Panc1 (cell line): ENCODE results near the gene PTPRO. TPM values are rescaled to one million over a fixed set of nuclear protein-coding genes. Genes with fewer than 3 reads are reported as not detected.

Source experiments
- ATAC-seq: fragments of 200-7000 bp; cut with Tn5 transposase; 2 replicates; pipeline ENCODE4 v1.9.1; 2020; ENCODE audit warnings: mild to moderate bottlenecking, moderate library complexity
- BruUV-seq: library from RNA; stranded (reverse); fragments of 400-500 nt; replicated peaks from 2 replicates; lab custom pipeline; 2021; lab: Mats Ljungman, UMichigan
- CTCF ChIA-PET: fragments of 300-600 bp; sonication (Branson Sonifier 250); formaldehyde crosslinking; loops from one replicate; lab custom pipeline; 2022; ENCODE audit warnings: antibody characterized with exemption; lab: Charles Lee
- POLR2A ChIA-PET: fragments of 300-600 bp; sonication (Branson Sonifier 250); formaldehyde crosslinking; loops from one replicate; lab custom pipeline; 2022; ENCODE audit warnings: antibody characterized with exemption; lab: Charles Lee
- DNase-seq: peaks from one replicate; pipeline ENCODE4 v3.0.0-alpha.2; 2010; ENCODE audit warnings: low read depth, low spot score
- H3K27ac ChIP-seq: 2 replicates; pipeline ENCODE4 v1.5.1; 2011; ENCODE audit warnings: mild to moderate bottlenecking, low read length, inconsistent platforms
- H3K27me3 ChIP-seq: fragments of 200-500 bp; sonication (Bioruptor generic); 2 replicates; pipeline ENCODE4 v1.6.0; 2014; ENCODE audit warnings: low read length, inconsistent platforms; ENCODE audit not compliant: control insufficient read depth, insufficient read depth
- H3K36me3 ChIP-seq: fragments of 200-500 bp; sonication (Bioruptor generic); 2 replicates; pipeline ENCODE4 v1.5.1; 2014; ENCODE audit warnings: inconsistent platforms, mild to moderate bottlenecking, low read length, moderate library complexity; ENCODE audit not compliant: control insufficient read depth, insufficient read depth
- H3K4me1 ChIP-seq: 2 replicates; pipeline ENCODE4 v1.5.1; 2011; ENCODE audit warnings: inconsistent platforms, mild to moderate bottlenecking, low read length, moderate library complexity; ENCODE audit not compliant: control insufficient read depth, insufficient read depth
- H3K4me3 ChIP-seq, 2 experiments: 2 replicates each; pipeline ENCODE4 v1.5.1; 2011 to 2012; ENCODE audit warnings: low read depth in 2 of 2, low read length in 2 of 2, mild to moderate bottlenecking in 2 of 2, inconsistent platforms in 1 of 2, moderate library complexity in 1 of 2
- H3K9me3 ChIP-seq: fragments of 200-500 bp; sonication (Bioruptor generic); 2 replicates; pipeline ENCODE4 v1.5.1; 2014; ENCODE audit warnings: low read depth, mild to moderate bottlenecking, inconsistent platforms, low read length, moderate library complexity; ENCODE audit not compliant: control insufficient read depth, insufficient read depth
- POLR2AphosphoS5 ChIP-seq: IDR thresholded peaks from 2 replicates; pipeline ENCODE4 v1.6.1; 2012; ENCODE audit warnings: mild to moderate bottlenecking, low read depth, low read length, moderate library complexity
- SIN3A ChIP-seq: IDR thresholded peaks from 2 replicates; pipeline ENCODE4 v1.6.1; 2012; ENCODE audit warnings: low read depth, mild to moderate bottlenecking, low read length, moderate library complexity, borderline replicate concordance; ENCODE audit not compliant: insufficient read depth
- TCF7L2 ChIP-seq: IDR thresholded peaks from 2 replicates; pipeline ENCODE4 v1.6.1; 2011; ENCODE audit warnings: mild to moderate bottlenecking, low read depth, low read length, inconsistent platforms
- in situ Hi-C: cut with HindIII; loops from 2 replicates; pipeline ENCODE4 v1.10.0; 2016; ENCODE audit warnings: low sequenced_read_pairs, low pct_unique_long_range_greater_than_20kb
- intact Hi-C: fragments of 100-400 bp; cut with micrococcal nuclease; formaldehyde crosslinking; loops from one replicate; pipeline ENCODE4 v1.10.0; 2022; ENCODE audit not compliant: unreplicated experiment
- total RNA-seq: library from RNA; stranded (reverse); gene quantifications from one replicate; pipeline ENCODE4 v1.2.1, GENCODE V29; 2021; ENCODE audit not compliant: unreplicated experiment
- TF ChIP-seq, protein P1 (sequence below): fragments of 450-650 bp; IDR thresholded peaks from 2 replicates; pipeline ENCODE4 v1.5.1; 2017; ENCODE audit warnings: mild to moderate bottlenecking
- TF ChIP-seq, protein P2 (sequence below), 2 experiments: IDR thresholded peaks; 2 replicates each; pipeline ENCODE4 v1.6.1; 2011 to 2012; ENCODE audit warnings: low read depth in 2 of 2, control low read depth in 1 of 2, low read length in 1 of 2, mild to moderate bottlenecking in 1 of 2, moderate library complexity in 1 of 2; ENCODE audit not compliant: insufficient read depth in 1 of 2

Gene PTPRO
- total RNA-seq, 1 experiment from 2014 or later, result not detected

- no peaks in the 10 kb centered on the region for H3K9me3 ChIP-seq
- ATAC-seq (no peak), DNase-seq (no peak)
- H3K27me3 ChIP-seq, result no peaks in the 10 kb centered on the region
- BruUV-seq, result no TSS peak
- H3K27ac ChIP-seq, result no peak overlapping the region
- H3K4me3 ChIP-seq, result no peak overlapping the region
- in situ Hi-C loops (no loop called here), intact Hi-C loops (no loop called here)
- TF ChIP-seq SIN3A (no peak), POLR2AphosphoS5 (no peak), TCF7L2 (no peak)
- TF ChIP-seq, protein P1, sequence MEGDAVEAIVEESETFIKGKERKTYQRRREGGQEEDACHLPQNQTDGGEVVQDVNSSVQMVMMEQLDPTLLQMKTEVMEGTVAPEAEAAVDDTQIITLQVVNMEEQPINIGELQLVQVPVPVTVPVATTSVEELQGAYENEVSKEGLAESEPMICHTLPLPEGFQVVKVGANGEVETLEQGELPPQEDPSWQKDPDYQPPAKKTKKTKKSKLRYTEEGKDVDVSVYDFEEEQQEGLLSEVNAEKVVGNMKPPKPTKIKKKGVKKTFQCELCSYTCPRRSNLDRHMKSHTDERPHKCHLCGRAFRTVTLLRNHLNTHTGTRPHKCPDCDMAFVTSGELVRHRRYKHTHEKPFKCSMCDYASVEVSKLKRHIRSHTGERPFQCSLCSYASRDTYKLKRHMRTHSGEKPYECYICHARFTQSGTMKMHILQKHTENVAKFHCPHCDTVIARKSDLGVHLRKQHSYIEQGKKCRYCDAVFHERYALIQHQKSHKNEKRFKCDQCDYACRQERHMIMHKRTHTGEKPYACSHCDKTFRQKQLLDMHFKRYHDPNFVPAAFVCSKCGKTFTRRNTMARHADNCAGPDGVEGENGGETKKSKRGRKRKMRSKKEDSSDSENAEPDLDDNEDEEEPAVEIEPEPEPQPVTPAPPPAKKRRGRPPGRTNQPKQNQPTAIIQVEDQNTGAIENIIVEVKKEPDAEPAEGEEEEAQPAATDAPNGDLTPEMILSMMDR, result no peak
- TF ChIP-seq, protein P2, sequence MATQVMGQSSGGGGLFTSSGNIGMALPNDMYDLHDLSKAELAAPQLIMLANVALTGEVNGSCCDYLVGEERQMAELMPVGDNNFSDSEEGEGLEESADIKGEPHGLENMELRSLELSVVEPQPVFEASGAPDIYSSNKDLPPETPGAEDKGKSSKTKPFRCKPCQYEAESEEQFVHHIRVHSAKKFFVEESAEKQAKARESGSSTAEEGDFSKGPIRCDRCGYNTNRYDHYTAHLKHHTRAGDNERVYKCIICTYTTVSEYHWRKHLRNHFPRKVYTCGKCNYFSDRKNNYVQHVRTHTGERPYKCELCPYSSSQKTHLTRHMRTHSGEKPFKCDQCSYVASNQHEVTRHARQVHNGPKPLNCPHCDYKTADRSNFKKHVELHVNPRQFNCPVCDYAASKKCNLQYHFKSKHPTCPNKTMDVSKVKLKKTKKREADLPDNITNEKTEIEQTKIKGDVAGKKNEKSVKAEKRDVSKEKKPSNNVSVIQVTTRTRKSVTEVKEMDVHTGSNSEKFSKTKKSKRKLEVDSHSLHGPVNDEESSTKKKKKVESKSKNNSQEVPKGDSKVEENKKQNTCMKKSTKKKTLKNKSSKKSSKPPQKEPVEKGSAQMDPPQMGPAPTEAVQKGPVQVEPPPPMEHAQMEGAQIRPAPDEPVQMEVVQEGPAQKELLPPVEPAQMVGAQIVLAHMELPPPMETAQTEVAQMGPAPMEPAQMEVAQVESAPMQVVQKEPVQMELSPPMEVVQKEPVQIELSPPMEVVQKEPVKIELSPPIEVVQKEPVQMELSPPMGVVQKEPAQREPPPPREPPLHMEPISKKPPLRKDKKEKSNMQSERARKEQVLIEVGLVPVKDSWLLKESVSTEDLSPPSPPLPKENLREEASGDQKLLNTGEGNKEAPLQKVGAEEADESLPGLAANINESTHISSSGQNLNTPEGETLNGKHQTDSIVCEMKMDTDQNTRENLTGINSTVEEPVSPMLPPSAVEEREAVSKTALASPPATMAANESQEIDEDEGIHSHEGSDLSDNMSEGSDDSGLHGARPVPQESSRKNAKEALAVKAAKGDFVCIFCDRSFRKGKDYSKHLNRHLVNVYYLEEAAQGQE (IDR thresholded peaks at IDR 0.05; ENCODE audit: insufficient read depth in 1 of 2, low read depth in 2 of 2, low read length in 1 of 2), result no peak
- CTCF ChIA-PET, result no interaction called here
- H3K36me3 ChIP-seq, result no peaks in the 10 kb centered on the region
- POLR2A ChIA-PET, result no interaction called here
- no peaks in the 10 kb centered on the region for H3K4me1 ChIP-seq
These were observed 228.5 kb downstream of the PTPRO start for GRCh38 chr12:15550793-15551192.

DNA sequence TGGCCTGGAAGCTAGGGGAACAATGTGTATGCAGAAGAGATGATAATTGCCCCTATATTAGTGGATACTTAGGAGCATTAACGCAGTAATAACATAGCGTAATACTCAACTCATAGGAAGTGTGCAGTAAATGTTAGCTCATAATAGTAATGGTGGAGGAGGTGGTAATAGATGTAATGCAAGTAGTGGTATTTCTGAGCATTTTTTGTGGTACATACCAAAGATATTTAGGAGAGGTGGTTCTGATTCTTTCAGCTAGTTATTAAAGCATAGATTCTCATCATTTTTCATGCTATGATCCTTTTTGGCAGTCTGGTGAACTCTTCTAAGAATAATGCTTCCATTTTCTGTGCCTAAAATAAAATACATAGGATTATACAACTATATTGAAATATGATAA is 233.1 kb downstream of the PTPRO start:
- H3K9me3 ChIP-seq, result no peaks in the 10 kb centered on the region
- H3K27ac ChIP-seq, result no peak overlapping the region
- no TSS peak for BruUV-seq
- no peaks in the 10 kb centered on the region for H3K36me3 ChIP-seq
- intact Hi-C loops, result no loop called here
- ATAC-seq (no peak), DNase-seq (no peak)
- in situ Hi-C loops, result no loop called here
- ChIA-PET CTCF (no interaction called here), POLR2A (no interaction called here)
- H3K4me3 ChIP-seq, result no peak overlapping the region
- TF ChIP-seq, protein P1, result no peak
- TF ChIP-seq, protein P2 (IDR thresholded peaks at IDR 0.05; ENCODE audit: insufficient read depth in 1 of 2, low read depth in 2 of 2, low read length in 1 of 2), result no peak
- TF ChIP-seq TCF7L2, result no peak
- no peak for TF ChIP-seq SIN3A
- no peak for TF ChIP-seq POLR2AphosphoS5
- no peaks in the 10 kb centered on the region for H3K27me3 ChIP-seq
- no peaks in the 10 kb centered on the region for H3K4me1 ChIP-seq
